GM18907 (cell line): ENCODE results near the gene AMPD1.

Experiments used
- ATAC-seq: cut with Tn5 transposase; IDR thresholded peaks from one replicate; pipeline ENCODE4 v1.9.1; 2021; ENCODE audit warnings: mild to moderate bottlenecking, moderate library complexity; ENCODE audit not compliant: unreplicated experiment

AMPD1 gene

GRCh38 chr1:114695430-114696058 lies at the start of gene AMPD1:
TSS of gene AMPD1 (minus strand) at chr1:114695546. CDS start at chr1:114695471, 75 bp downstream.
- ATAC-seq: no peak

GRCh38 chr1:114741963-114742746 lies 46.8 kb upstream of the AMPD1 start:
- ATAC-seq: no peak

DNA sequence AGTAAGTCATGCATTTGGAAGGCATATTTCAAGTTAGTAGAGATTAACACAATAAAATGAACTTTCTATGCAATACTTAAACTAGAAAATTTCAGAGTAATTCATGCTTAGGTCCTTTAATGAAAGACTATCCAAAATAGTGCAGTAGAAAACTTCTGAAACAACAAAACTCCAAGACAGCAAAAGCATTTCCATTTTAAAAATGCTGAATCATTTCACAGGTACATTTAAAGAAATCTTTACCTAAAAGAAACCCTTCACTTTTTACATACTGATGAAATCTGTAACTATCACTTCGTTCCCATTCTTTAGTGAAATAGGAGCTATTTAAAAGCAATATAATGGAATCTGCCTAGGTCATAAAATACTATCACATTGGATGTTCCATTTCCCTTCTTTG lies 45.0 kb upstream of the AMPD1 start:
- no peak for ATAC-seq

- ATAC-seq: no peak
Measured at GRCh38 chr1:114737314-114737849, 42.0 kb upstream of the AMPD1 start.

GRCh38 chr1:114735479-114735878 lies 40.1 kb upstream of the AMPD1 start:
- no peak for ATAC-seq

DNA sequence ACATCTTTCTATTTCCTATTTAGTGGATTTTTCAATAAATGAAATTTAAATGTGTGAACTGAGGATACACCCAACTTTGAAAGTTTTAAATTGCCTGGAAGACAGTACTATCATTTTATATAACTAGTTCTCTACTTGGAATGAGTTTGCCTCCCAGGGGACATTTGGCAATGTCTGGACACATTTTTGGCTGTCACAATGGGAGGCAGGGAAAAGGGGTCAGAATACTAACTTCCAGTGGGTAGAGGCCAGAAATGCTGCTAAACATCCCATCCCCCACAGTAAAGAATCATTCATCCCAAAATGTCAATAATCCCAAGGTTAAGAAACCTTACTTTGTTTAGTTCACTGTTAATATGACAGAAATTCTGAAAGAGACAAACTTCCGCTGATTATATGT lies 34.4 kb upstream of the AMPD1 start:
- no peak for ATAC-seq

- ATAC-seq: no peak
Measured at GRCh38 chr1:114728553-114728952, 33.2 kb upstream of the AMPD1 start.

- no peak for ATAC-seq
Measured at GRCh38 chr1:114725230-114725629, 29.9 kb upstream of the AMPD1 start.

- ATAC-seq: no peak
Measured at GRCh38 chr1:114723915-114724314, 28.6 kb upstream of the AMPD1 start.

GRCh38 chr1:114723457-114723856 lies 28.1 kb upstream of the AMPD1 start:
- no peak for ATAC-seq

DNA sequence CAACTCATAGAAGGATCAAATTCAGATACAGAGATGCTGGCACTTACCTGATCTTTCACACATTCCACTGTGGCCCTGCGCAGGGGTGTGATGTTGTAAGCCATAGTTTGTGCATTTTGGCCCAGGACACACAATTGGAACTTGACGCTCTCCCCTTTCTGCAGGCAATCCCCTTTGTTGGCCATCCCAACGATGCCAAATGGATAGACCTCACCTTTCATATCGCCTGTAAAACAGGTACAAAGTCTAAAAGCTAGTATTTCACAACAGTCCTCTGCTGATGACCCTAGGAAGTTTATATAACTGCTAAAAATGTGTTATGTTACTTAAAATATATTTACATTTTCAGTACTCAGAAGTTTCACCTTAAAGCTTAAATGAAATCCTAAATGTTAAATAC lies 25.1 kb upstream of the AMPD1 start:
- ATAC-seq: no peak

DNA sequence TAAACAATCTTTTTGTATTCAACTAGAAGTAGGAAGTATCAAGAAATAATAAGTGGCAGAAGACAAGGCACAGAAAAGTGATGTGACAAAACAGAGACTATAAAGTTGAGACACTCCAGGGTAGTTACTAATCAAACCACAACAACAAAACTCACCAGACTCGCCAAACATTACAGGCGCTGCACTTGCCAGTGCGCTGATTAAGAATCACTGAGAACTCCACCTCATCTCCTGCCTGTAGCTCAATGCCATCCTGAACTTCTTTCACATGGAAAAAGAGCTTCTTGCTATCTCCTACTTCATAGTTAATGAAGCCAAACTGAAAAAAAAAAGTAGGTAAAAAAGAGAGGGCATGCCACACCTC lies 24.1 kb upstream of the AMPD1 start:
- no peak for ATAC-seq

DNA sequence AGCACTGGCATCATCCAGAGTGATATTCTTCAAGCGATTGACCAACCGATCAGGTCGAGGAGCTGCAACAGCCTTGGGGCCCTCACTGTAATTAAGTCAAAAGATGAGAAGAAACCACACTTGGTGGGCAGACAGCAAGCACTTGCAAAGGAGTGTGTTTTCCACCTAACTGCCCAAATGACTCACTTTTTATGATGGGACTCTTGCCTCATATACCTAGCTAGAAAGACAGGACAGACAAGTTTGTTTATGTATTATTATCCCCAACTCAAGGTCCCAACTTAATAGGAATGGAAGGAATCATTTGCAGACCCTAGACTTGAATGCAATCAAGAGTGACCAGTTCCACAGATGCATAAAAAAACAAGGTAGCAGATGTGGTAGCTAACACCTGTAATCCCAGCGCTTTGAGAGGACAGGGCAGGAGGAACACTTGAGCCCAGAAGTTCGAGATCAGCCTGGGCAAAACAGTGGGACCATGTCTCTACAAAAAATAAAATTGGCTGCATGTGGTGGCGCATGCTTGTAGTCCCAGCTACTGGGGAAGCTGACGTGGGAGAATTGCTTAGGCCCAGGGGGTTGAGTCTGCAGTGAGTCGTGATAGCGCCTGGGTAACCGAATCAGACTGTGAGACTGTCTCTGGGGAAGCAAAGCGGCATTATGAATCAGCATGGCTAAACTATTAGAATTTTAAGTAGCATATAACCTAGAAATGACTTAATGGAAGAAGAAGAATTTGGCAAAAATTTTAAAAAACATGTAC lies 23.5 kb upstream of the AMPD1 start:
- ATAC-seq: no peak

GRCh38 chr1:114716304-114717170 lies 21.2 kb upstream of the AMPD1 start, which contains the start of gene NRAS:
TSS of gene NRAS (minus strand) at chr1:114716771. CDS start at chr1:114716160, 611 bp downstream.
- ATAC-seq: peak; percentile 93

DNA sequence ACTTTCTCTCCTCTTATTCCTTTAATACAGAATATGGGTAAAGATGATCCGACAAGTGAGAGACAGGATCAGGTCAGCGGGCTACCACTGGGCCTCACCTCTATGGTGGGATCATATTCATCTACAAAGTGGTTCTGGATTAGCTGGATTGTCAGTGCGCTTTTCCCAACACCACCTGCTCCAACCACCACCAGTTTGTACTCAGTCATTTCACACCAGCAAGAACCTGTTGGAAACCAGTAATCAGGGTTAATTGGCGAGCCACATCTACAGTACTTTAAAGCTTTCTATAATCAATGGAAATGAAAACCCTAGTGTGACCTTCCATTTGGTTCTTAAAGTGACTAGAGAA lies 20.6 kb upstream of the AMPD1 start:
- peak; percentile 2 for ATAC-seq

GRCh38 chr1:114712977-114713376 lies 17.6 kb upstream of the AMPD1 start:
- ATAC-seq: no peak

DNA sequence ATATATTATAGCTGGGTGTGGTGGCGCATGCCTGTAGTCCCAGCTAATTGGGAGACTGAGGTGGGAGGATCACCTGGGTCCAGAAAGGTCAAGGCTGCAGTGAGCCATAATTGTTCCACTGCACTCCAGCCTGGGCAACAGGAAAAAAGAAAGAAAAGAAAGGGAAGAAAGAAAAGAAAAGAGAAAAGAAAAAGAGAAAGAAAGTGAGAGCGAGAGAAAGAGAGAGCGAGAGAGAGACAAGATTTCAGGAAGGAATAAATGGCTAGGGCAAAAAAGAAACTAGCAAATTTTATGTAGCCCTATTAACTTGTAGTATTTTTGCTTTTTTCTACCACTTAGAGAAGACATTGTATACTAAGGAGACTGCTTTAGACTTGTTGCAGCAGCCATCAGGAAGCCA lies 15.0 kb upstream of the AMPD1 start:
- no peak for ATAC-seq

- ATAC-seq: no peak
Measured at GRCh38 chr1:114707604-114708003, 12.3 kb upstream of the AMPD1 start.

- no peak for ATAC-seq
Measured at GRCh38 chr1:114703242-114703641, 7.9 kb upstream of the AMPD1 start.

DNA sequence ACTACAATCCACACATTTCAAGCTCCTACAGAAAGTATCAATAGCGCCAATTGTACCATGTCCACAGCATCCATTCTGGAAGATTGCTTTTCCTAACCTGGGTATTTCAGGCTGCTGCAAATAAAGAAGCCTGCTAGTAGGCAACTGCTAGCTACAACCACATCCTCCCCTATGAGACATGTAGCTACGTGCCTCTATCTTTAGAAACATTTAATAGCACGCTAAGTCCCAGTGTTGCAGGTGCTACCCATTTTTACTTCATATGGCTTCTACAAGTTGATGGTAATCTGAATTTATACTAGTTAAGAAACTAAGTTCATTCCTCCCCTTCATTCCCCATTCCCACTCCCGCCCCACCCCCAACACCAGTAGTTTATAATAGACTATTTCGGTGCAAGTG lies 7.4 kb upstream of the AMPD1 start:
- no peak for ATAC-seq

- ATAC-seq: no peak
Measured at GRCh38 chr1:114701931-114702330, 6.6 kb upstream of the AMPD1 start.
